ENCODE results near the gene GALNTL6. TPM values are rescaled to one million over a fixed set of nuclear protein-coding genes. Genes with fewer than 3 reads are reported as not detected.
A peak's percentile ranks its signal among the peaks of the same experiment; 100 is the strongest.

Gene GALNTL6
- polyA plus RNA-seq, 1 donor from 2014 or later, result 14.9 TPM

DNA sequence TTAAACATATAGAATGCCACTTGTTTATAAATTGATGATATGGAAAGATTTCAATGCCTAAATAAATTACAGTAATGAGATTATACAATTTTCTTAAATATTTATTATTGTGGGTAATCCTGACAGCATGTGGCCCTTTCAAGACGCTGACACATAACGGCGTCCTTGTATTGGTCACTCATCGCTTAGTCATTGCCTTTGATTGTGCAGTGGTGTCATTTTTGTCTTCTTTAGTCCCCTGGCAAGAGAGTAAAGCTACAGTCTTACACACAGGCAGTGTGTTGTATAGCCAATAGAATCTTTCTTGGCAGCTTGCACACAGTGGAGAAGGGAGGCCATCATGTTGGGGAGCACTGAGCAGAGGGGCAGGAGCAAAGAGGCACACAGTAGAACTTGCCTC lies 993.6 kb downstream of the GALNTL6 start:
- Histone ChIP-seq H4K20me1 (ENCODE audit: insufficient read depth) (no peaks in the 10 kb centered on the region), H3K9me2 (ENCODE audit: insufficient read depth, low read length) (no peaks in the 10 kb centered on the region), H3K4me2 (ENCODE audit: low read length) (no peak overlapping the region), H3K27ac (ENCODE audit: low read length) (no peak overlapping the region), H3K36me3 (ENCODE audit: insufficient read depth, low read length) (no peaks in the 10 kb centered on the region), H3K4me3 (ENCODE audit: low read length) (no peak overlapping the region), H3F3A (ENCODE audit: insufficient read depth, low read length, poor library complexity, severe bottlenecking) (no peaks in the 10 kb centered on the region), H2AFZ (ENCODE audit: low read depth, low read length) (no peak overlapping the region), H3K9ac (ENCODE audit: low read length) (no peak overlapping the region), H3K27me3 (ENCODE audit: insufficient read depth, low read depth, low read length) (no peaks in the 10 kb centered on the region), H3K9me3 (ENCODE audit: low read length) (no peaks in the 10 kb centered on the region), H3K79me2 (replicated peaks; ENCODE audit: insufficient read depth, low read length) (no peaks in the 10 kb centered on the region)
- TF ChIP-seq MXI1 (conservative IDR thresholded peaks at IDR 0.05; ENCODE audit: poor library complexity, severe bottlenecking) (no peak), RAD21 (conservative IDR thresholded peaks at IDR 0.05) (no peak), POLR2AphosphoS5 (IDR thresholded peaks at IDR 0.05) (no peak), TAF1 (IDR thresholded peaks at IDR 0.05; ENCODE audit: low read depth) (no peak), EZH2 (IDR thresholded peaks at IDR 0.05; ENCODE audit: borderline replicate concordance, insufficient read depth, low read length, poor library complexity, severe bottlenecking) (no peak), EP300 (conservative IDR thresholded peaks at IDR 0.05; ENCODE audit: poor library complexity, severe bottlenecking) (no peak), SMC3 (conservative IDR thresholded peaks at IDR 0.05; ENCODE audit: poor library complexity) (no peak)
- TF ChIP-seq, protein P1, sequence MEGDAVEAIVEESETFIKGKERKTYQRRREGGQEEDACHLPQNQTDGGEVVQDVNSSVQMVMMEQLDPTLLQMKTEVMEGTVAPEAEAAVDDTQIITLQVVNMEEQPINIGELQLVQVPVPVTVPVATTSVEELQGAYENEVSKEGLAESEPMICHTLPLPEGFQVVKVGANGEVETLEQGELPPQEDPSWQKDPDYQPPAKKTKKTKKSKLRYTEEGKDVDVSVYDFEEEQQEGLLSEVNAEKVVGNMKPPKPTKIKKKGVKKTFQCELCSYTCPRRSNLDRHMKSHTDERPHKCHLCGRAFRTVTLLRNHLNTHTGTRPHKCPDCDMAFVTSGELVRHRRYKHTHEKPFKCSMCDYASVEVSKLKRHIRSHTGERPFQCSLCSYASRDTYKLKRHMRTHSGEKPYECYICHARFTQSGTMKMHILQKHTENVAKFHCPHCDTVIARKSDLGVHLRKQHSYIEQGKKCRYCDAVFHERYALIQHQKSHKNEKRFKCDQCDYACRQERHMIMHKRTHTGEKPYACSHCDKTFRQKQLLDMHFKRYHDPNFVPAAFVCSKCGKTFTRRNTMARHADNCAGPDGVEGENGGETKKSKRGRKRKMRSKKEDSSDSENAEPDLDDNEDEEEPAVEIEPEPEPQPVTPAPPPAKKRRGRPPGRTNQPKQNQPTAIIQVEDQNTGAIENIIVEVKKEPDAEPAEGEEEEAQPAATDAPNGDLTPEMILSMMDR (IDR thresholded peaks at IDR 0.05; ENCODE audit: poor library complexity, severe bottlenecking), result no peak
- TF ChIP-seq, protein P2, sequence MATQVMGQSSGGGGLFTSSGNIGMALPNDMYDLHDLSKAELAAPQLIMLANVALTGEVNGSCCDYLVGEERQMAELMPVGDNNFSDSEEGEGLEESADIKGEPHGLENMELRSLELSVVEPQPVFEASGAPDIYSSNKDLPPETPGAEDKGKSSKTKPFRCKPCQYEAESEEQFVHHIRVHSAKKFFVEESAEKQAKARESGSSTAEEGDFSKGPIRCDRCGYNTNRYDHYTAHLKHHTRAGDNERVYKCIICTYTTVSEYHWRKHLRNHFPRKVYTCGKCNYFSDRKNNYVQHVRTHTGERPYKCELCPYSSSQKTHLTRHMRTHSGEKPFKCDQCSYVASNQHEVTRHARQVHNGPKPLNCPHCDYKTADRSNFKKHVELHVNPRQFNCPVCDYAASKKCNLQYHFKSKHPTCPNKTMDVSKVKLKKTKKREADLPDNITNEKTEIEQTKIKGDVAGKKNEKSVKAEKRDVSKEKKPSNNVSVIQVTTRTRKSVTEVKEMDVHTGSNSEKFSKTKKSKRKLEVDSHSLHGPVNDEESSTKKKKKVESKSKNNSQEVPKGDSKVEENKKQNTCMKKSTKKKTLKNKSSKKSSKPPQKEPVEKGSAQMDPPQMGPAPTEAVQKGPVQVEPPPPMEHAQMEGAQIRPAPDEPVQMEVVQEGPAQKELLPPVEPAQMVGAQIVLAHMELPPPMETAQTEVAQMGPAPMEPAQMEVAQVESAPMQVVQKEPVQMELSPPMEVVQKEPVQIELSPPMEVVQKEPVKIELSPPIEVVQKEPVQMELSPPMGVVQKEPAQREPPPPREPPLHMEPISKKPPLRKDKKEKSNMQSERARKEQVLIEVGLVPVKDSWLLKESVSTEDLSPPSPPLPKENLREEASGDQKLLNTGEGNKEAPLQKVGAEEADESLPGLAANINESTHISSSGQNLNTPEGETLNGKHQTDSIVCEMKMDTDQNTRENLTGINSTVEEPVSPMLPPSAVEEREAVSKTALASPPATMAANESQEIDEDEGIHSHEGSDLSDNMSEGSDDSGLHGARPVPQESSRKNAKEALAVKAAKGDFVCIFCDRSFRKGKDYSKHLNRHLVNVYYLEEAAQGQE (IDR thresholded peaks at IDR 0.05; ENCODE audit: borderline replicate concordance), result no peak

DNA sequence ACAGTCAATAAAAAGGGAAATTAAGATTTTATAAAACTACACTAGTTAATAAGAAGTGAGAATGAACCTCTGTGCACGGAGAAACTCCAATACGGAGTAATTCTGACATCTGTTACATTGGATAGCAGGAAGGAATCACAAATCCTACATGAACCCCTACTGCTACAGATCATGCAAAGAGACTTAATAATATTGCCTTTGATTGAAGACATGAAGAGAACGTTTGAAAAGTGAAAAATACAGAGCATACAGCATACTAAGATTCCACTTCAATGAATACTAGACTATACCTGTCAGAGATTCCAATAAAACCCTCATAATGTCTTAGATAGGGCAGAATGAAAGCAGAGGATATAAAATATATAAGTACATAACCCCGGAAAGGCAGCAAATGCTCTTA lies 995.0 kb downstream of the GALNTL6 start:
- TF ChIP-seq MXI1 (conservative IDR thresholded peaks at IDR 0.05; ENCODE audit: poor library complexity, severe bottlenecking) (no peak), POLR2AphosphoS5 (IDR thresholded peaks at IDR 0.05) (no peak), SMC3 (conservative IDR thresholded peaks at IDR 0.05; ENCODE audit: poor library complexity) (no peak), RAD21 (conservative IDR thresholded peaks at IDR 0.05) (no peak), TAF1 (IDR thresholded peaks at IDR 0.05; ENCODE audit: low read depth) (no peak), EZH2 (IDR thresholded peaks at IDR 0.05; ENCODE audit: borderline replicate concordance, insufficient read depth, low read length, poor library complexity, severe bottlenecking) (no peak), EP300 (conservative IDR thresholded peaks at IDR 0.05; ENCODE audit: poor library complexity, severe bottlenecking) (peak; percentile 57)
- TF ChIP-seq, protein P2 (IDR thresholded peaks at IDR 0.05; ENCODE audit: borderline replicate concordance), result peak; percentile 61
- TF ChIP-seq, protein P1 (IDR thresholded peaks at IDR 0.05; ENCODE audit: poor library complexity, severe bottlenecking), result no peak
- H3F3A ChIP-seq (ENCODE audit: insufficient read depth, low read length, poor library complexity, severe bottlenecking), result no peaks in the 10 kb centered on the region
- H3K4me3 ChIP-seq (ENCODE audit: low read length), result no peak overlapping the region

More for the DNA sequence above, 995.0 kb downstream of the GALNTL6 start:
- Histone ChIP-seq H3K79me2 (replicated peaks; ENCODE audit: insufficient read depth, low read length) (no peaks in the 10 kb centered on the region), H3K9me3 (ENCODE audit: low read length) (no peaks in the 10 kb centered on the region), H3K4me2 (ENCODE audit: low read length) (no peak overlapping the region), H3K36me3 (ENCODE audit: insufficient read depth, low read length) (no peaks in the 10 kb centered on the region), H3K27me3 (ENCODE audit: insufficient read depth, low read depth, low read length) (no peaks in the 10 kb centered on the region), H4K20me1 (ENCODE audit: insufficient read depth) (no peaks in the 10 kb centered on the region), H3K9ac (ENCODE audit: low read length) (no peak overlapping the region), H3K9me2 (ENCODE audit: insufficient read depth, low read length) (no peaks in the 10 kb centered on the region), H3K27ac (ENCODE audit: low read length) (no peak overlapping the region), H2AFZ (ENCODE audit: low read depth, low read length) (no peak overlapping the region)
